H7 (cell line): ENCODE measurements around the gene NMBR. TPM values are rescaled to one million over a fixed set of nuclear protein-coding genes. Genes with fewer than 3 reads are reported as not detected.
"Not testable (repeated sequence)": the region's sequence is repeated elsewhere in the genome, so short reads cannot be mapped to it uniquely, and the experiment has no call there.

Source experiments
- DNase-seq: peaks from one replicate; pipeline ENCODE4 v3.0.0; 2012
- H3K27me3 ChIP-seq: 2 replicates; pipeline ENCODE4 v1.6.0; 2011; ENCODE audit warnings: mild to moderate bottlenecking, low read length; ENCODE audit not compliant: control insufficient read depth, insufficient read depth
- H3K36me3 ChIP-seq: replicated peaks from 2 replicates; pipeline ENCODE4 v1.5.1; 2011; ENCODE audit warnings: low read length; ENCODE audit not compliant: control insufficient read depth, insufficient read depth
- H3K4me3 ChIP-seq: 2 replicates; pipeline ENCODE4 v1.5.1; 2011; ENCODE audit warnings: low read depth, mild to moderate bottlenecking, control low read depth, low read length, moderate library complexity; ENCODE audit not compliant: insufficient read depth
- total RNA-seq: library from RNA; depleted of rRNA; stranded (reverse); fragments of >200 nt; shearing (Covaris generic); gene quantifications from 2 replicates; pipeline ENCODE4 v1.2.3, GENCODE V29; 2014; rRNA removed

Gene NMBR
- total RNA-seq: not detected in 2 replicates

DNA sequence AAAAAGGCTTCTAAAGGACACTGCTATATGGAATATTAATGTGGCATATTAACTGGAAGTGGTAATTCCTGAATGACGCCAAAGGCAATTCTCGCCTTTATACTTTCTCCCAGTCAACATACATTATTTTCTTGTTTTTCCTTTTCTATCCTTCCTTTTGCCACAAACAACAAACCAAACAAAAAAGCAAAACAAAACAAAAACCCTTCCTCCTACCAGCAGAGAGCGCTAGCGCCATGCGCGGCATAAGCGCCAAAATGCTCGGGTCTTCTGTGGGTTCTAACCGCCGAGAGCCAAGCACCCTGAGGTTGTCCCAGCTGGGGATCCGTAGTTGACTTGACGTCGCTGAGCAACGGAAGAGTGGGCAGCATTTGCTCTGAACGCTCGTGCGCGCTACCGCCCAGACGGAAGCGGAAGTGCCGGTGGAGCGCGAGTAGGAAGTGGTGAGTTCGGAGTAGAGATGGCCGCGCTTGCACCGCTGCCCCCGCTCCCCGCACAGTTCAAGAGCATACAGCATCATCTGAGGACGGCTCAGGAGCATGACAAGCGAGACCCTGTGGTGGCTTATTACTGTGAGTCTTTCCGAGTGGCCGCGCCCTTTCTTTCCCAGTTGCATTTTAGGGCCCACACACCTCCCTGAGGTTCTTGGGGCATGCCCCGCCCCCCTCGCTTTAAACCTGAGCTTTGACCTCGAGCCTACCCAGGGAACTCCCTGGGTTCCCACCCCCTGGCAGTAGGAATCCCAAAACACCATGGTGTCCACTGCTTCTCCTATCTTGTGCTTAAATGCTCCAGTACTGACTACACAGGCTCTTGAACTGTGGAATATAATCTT lies at the start of gene NMBR, which contains the start of gene VTA1:
NMBR (minus strand) TSS at position 295 of the 835 bp plus-strand sequence. CDS start 58,464 bp downstream, outside the sequence.
VTA1 (plus strand) TSS at position 436 of the 835 bp plus-strand sequence; CDS start at position 461, 25 bp downstream.
- peak; percentile 70 for DNase-seq
- Histone ChIP-seq H3K27me3 (no peaks in the 10 kb centered on the region), H3K36me3 (no peaks in the 10 kb centered on the region), H3K4me3 (peak within 1 kb of the TSS; percentile 80)

DNA sequence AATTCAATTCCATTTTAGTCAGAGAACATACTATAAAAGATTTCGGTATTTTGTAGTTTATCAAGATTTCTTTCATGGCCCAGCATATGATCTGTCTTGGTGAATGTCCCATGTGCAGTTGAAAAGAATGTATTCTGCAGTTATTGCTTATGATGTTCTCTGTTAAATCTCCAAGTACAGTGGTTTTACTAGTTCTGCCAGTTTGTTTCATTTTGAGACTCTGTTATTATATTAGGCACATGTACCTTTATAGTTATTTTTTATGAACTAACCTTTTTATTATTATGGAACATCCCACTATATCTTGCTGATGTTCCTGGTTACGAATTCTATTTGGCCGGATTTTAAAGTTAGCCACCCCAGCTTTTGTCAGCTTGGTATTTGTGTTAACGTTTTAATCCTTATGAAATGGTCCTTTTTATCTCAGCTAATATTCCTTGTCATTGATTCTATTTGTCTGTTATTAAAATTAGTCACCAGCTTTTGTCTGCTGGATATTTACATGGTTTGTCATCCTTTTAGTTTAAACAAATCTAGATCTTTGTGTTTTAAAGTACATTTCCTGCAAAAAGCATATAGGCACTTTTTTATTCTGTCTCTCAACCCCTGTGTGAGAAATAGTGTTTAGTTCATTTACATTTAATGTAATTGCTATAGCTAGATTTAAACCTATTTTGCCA lies 49.1 kb upstream of the NMBR start:
- Histone ChIP-seq H3K36me3 (no peaks in the 10 kb centered on the region), H3K4me3 (no peak overlapping the region), H3K27me3 (no peaks in the 10 kb centered on the region)
- DNase-seq: no peak

DNA sequence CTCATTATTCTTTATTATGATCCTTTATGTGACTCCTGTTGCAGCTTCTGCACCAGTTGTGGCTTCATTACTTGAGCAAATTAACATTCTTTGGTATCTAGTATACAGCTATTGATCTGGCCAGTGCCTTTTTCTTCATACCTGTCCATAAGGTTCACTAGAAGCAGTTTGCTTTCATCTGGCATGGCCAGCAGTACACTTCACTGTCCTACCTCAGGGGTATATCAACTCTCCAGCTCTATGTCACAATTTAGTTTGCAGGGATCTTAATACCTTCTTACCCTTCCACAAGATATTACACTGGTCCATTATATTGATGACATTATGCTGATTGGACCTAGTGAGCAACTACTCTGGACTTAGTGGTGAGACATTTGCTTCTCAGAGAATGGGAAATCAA lies 46.7 kb upstream of the NMBR start:
- no peak for DNase-seq
- Histone ChIP-seq H3K4me3 (no peak overlapping the region), H3K36me3 (no peaks in the 10 kb centered on the region), H3K27me3 (no peaks in the 10 kb centered on the region)

DNA sequence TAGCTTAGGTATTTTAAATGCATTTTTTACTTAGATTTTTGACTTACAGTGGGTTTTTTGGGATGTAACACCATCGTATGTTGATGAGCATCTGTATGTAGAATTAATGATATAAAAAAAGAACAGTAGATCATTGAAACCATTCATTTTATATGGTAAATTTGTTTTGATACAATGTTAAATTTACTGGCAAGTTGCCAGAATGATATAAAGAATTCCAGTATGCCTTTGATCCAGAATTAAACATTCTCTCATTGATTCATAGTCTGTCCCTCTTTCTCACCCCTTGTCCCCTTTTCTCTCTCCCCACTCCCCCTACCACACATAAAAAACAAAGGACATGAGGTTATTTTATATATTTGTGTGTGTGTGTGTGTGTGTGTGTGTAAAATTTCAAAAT lies 45.4 kb upstream of the NMBR start:
- H3K36me3 ChIP-seq: no peaks in the 10 kb centered on the region
- H3K4me3 ChIP-seq: no peak overlapping the region
- DNase-seq: no peak
- H3K27me3 ChIP-seq: no peaks in the 10 kb centered on the region

DNA sequence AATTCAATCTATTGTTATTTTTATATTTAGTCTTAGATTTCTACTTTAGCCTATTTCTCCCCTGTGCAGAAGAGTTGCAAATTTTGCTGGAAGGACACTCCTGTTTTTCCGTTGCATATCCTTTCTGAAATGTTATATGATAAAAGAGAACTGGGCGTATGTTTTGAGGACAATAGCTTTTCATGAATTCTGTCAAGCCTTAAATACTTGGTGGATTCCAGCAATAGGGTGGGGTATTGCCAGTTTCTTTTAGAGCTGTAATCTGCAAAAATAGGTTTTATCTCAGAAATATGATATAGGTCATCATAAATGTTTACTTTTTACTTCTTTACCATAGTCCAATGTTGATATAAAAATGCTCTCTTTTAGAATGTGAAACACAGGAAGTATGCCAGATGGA lies 42.1 kb upstream of the NMBR start:
- Histone ChIP-seq H3K36me3 (no peaks in the 10 kb centered on the region), H3K27me3 (no peaks in the 10 kb centered on the region), H3K4me3 (no peak overlapping the region)
- no peak for DNase-seq

DNA sequence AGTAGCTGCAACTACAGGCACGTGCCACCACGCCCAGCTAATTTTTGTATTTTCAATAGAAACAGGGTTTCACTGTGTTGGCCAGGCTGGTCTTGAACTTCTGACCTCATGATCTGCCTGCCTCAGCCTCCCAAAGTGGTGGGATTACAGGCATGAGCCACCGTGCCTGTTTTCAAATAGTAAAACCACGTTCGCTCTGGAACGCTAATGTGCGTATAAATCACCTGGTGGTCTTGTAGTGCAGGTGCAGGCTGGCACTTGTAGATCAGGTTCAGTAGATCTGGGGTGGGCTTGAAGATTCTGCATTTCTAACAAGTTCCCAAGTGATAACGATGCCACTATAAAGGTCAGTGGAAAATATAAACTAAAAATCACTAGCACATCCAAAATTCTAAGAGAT lies 41.4 kb upstream of the NMBR start:
- not testable (repeated sequence) for H3K27me3 ChIP-seq, H3K36me3 ChIP-seq, H3K4me3 ChIP-seq
- peak; percentile 23 for DNase-seq

DNA sequence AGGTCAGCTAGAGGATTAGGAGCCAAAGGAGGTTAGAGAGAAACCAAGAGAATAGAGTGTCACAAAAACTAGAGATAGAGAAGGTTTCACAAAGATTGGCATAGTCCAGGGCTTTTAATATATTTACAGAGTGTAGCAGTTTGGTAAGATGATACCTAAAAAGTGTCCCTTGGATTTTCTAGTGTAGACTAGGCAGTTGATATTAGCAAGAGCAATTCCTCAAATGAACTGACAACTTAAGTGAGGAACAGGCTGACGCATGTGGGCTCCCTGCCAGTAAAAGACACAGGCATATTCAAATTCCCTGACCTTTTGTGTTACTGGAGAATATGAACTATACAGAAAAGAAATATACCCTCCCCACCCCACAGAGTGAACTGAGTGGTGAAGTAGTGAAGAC lies 40.3 kb upstream of the NMBR start:
- H3K27me3 ChIP-seq: no peaks in the 10 kb centered on the region
- DNase-seq: no peak
- H3K36me3 ChIP-seq: no peaks in the 10 kb centered on the region
- no peak overlapping the region for H3K4me3 ChIP-seq

DNA sequence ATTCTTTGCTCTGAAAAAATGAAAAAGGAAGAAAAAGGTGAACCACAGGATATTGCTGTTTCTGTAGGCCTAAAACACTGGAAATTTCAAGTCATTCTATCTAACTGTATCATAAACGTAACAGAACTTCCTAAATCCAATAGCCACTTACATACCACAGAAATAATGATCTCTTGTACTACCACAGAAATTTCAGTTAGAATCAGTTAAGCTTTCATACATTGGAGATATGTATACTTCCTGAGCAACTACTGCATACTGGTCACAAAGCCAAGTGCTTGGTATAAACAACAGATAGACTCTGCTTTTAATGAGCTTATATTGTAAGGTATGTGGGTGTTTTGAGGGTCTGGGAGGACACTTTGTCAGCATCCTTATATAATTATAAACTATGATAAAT lies 38.7 kb upstream of the NMBR start:
- Histone ChIP-seq H3K36me3 (no peaks in the 10 kb centered on the region), H3K4me3 (no peak overlapping the region), H3K27me3 (no peaks in the 10 kb centered on the region)
- DNase-seq: no peak

DNA sequence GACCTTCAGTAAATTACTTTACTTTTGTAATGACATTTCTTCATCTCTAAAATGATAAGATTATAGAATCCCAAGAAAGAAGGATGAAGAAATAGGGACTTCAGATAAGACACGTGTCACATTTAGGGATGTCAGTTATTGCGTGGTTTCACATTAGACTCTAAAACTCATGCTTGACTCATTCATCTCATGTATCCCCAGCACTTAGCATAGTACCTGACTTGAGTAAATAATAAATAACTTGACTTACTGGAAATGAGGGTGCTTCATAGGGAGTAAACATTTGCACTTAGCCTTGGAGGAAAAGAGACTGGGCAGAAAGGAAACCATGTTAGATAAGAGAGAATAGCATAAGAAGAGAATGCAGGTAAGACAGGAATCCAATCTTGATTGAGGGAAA lies 37.4 kb upstream of the NMBR start:
- no peaks in the 10 kb centered on the region for H3K27me3 ChIP-seq
- no peak for DNase-seq

DNA sequence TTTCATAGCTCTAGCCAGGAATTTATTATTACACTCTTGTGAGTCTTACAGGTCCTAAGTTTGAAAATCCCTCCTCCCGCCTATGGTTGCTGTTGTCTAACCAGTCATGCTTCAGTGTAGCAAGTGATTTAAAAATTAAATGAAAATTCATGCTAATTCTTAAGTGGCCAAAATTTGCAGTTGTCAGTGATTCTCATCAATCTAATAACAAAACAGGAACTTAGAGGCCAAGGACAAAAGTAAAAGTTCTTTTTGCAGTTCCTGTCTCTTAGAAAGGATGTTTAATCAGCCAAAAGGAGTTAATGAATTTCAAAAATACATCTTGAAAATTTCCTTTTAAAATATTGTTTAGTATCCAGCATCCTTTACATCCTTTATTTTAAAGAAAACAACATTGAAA lies 36.4 kb upstream of the NMBR start:
- Histone ChIP-seq H3K36me3 (no peaks in the 10 kb centered on the region), H3K27me3 (no peaks in the 10 kb centered on the region), H3K4me3 (no peak overlapping the region)
- no peak for DNase-seq

More for the DNA sequence above, 37.4 kb upstream of the NMBR start:
- Histone ChIP-seq H3K4me3 (no peak overlapping the region), H3K36me3 (no peaks in the 10 kb centered on the region)

DNA sequence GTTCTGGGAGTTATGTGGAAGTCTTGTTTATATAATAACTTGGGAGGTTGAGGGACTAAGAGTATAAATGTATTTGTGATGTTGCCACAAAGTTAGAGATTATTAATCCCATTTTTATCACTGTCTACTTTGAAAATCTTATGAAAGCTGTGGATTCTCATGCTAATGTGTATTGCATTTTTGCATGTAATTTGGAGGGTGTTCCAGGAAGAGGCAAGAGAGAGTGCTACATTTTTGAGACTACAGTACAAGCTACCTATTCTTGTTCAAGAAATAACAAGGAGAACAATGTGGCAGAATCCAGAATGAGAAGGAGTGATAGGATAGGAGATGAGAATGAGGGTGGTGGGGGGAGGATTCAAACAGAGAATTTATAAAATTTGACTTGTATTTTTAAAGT lies 35.1 kb upstream of the NMBR start:
- Histone ChIP-seq H3K27me3 (no peaks in the 10 kb centered on the region), H3K36me3 (no peaks in the 10 kb centered on the region), H3K4me3 (no peak overlapping the region)
- DNase-seq: no peak

DNA sequence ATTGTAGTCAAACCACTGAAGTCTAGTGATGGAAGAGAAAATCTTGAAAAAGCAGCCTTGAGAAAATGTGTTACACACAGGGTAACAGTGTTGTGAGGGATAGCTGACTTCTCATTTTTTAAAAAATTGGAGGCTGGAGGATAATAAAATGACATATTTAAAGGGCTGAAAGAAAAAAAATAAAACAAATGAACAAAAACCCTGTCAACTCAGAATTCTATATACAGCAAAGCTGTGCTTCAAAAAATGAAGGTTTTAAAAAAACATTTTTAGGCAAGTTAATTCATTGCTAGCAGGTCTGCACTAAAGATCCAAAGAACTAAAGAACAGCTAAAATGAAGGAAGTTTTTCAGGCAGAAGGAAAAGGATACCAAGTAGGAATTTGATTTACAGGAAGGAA lies 31.2 kb upstream of the NMBR start:
- Histone ChIP-seq H3K4me3 (no peak overlapping the region), H3K27me3 (no peaks in the 10 kb centered on the region), H3K36me3 (no peaks in the 10 kb centered on the region; the same call in 1 of the 2 replicates)
- no peak for DNase-seq

DNA sequence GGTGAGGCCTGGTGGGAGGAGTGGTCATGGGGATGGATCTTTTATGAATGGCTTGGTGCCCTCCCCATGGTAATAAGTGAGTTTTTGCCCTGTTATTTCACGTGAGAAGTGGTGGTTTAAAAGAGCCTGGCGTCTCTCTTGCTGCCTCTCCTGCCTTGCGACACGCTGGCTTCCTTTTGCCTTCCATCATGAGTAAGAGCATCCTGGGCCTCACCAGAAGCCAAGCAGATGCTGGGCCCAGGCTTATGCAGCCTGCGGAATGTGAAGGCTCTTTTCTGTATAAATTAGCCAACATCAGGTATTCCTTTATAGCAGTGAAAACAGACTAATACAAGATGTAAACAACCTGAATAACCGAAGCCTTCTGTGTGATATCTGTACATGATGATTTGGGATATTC lies 27.8 kb upstream of the NMBR start:
- no peak for DNase-seq
- Histone ChIP-seq H3K36me3 (no peaks in the 10 kb centered on the region; the same call in none of the 2 replicates), H3K4me3 (no peak overlapping the region), H3K27me3 (no peaks in the 10 kb centered on the region)

DNA sequence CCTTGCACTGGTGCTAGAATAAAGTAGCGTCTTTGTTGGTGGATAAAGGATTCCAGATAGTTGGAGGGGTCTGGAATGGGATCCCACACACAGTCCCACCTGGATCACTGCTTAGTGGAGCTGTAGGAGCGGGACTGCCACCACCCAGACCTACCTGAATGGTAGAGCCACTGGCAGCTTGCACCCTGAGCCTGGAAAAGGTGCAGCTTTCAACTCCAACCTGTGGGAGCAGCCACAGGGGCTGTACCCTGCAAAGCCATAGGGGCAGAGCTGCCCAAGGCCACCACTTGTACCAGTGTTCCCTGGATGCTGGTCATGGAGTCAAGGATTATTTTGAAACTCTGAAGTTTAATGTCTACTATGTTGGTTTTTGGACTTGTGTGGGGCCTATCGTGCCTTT lies 27.1 kb upstream of the NMBR start:
- Histone ChIP-seq H3K27me3 (no peaks in the 10 kb centered on the region), H3K4me3 (no peak overlapping the region), H3K36me3 (no peaks in the 10 kb centered on the region; the same call in none of the 2 replicates)
- DNase-seq: no peak

DNA sequence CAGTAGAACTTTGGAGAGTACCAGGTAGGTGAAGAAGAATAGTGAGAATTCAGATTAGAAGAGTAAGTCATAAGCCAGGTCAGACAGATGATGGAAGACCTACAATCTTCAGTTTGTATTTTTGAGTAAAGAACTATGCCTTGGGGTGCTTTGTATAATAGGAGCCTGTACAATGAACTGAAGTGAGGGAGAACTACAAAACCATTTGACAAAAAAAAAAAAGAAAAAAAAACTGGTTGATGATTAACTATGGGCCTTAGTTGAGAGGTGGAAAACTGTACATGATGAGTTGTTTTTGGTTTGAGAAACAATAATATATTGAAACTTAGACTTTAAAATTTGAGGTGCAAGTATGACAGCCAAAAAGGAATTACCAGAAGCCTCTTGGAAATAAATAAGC lies 25.8 kb upstream of the NMBR start:
- H3K36me3 ChIP-seq: no peaks in the 10 kb centered on the region; the same call in none of the 2 replicates
- H3K4me3 ChIP-seq: no peak overlapping the region
- no peak for DNase-seq
- no peaks in the 10 kb centered on the region for H3K27me3 ChIP-seq
